Neutrophil (primary cell): ENCODE measurements around the gene KLHL14.

Experiments
- H3K27ac ChIP-seq: fragments of 200-600 bp; sonication (generic); 2 replicates; pipeline ENCODE4 v1.5.1; 2016; ENCODE audit warnings: mild to moderate bottlenecking, moderate library complexity
- H3K27me3 ChIP-seq: fragments of 200-600 bp; sonication (generic); 2 replicates; pipeline ENCODE4 v1.6.0; 2016; ENCODE audit warnings: mild to moderate bottlenecking
- H3K36me3 ChIP-seq: fragments of 200-600 bp; sonication (generic); 2 replicates; pipeline ENCODE4 v1.5.1; 2017
- H3K4me1 ChIP-seq, 2 experiments: fragments of 200-600 bp in 1 of 2; sonication (generic) in 1 of 2; 1 replicate in 1 of 2; 2 replicates in 1 of 2; pipeline versions ENCODE4 v1.5.1 to v1.6.1; 2013 to 2016; ENCODE audit warnings: low read depth in 1 of 2, low read length in 1 of 2, mild to moderate bottlenecking in 1 of 2, moderate library complexity in 1 of 2; ENCODE audit not compliant: control insufficient read depth in 1 of 2, insufficient read depth in 1 of 2
- H3K4me3 ChIP-seq, 2 experiments: fragments of 200-600 bp in 1 of 2; sonication (generic) in 1 of 2; 1 replicate in 1 of 2; 2 replicates in 1 of 2; pipeline ENCODE4 v1.5.1; 2013 to 2016; ENCODE audit warnings: low read depth in 1 of 2, low read length in 1 of 2, mild to moderate bottlenecking in 1 of 2, moderate library complexity in 1 of 2
- H3K9me3 ChIP-seq: fragments of 200-600 bp; sonication (generic); 2 replicates; pipeline ENCODE4 v1.5.1; 2016
- CTCF ChIP-seq: fragments of 200-600 bp; sonication (generic); IDR thresholded peaks from 2 replicates; pipeline ENCODE4 v1.5.1; 2016; ENCODE audit warnings: antibody characterized with exemption

Gene KLHL14

GRCh38 chr18:32684940-32685339 lies 87.9 kb downstream of the KLHL14 start:
- no peaks in the 10 kb centered on the region for H3K27me3 ChIP-seq
- H3K4me1 ChIP-seq, result no peaks in the 10 kb centered on the region
- H3K27ac ChIP-seq, result no peak overlapping the region
- no peaks in the 10 kb centered on the region for H3K36me3 ChIP-seq
- no peaks in the 10 kb centered on the region for H3K9me3 ChIP-seq
- H3K4me3 ChIP-seq, result no peak overlapping the region
- no peak for TF ChIP-seq CTCF

GRCh38 chr18:32684096-32684495 lies 88.7 kb downstream of the KLHL14 start:
- H3K27ac ChIP-seq, result no peak overlapping the region
- H3K4me3 ChIP-seq, result no peak overlapping the region
- H3K27me3 ChIP-seq, result no peaks in the 10 kb centered on the region
- no peaks in the 10 kb centered on the region for H3K36me3 ChIP-seq
- no peaks in the 10 kb centered on the region for H3K4me1 ChIP-seq
- TF ChIP-seq CTCF, result no peak
- H3K9me3 ChIP-seq, result no peaks in the 10 kb centered on the region

- H3K9me3 ChIP-seq, result no peaks in the 10 kb centered on the region
- no peaks in the 10 kb centered on the region for H3K27me3 ChIP-seq
- no peaks in the 10 kb centered on the region for H3K4me1 ChIP-seq
- no peaks in the 10 kb centered on the region for H3K36me3 ChIP-seq
- TF ChIP-seq CTCF, result no peak
- no peak overlapping the region for H3K27ac ChIP-seq
- H3K4me3 ChIP-seq, result no peak overlapping the region
These were observed 89.8 kb downstream of the KLHL14 start for GRCh38 chr18:32683044-32683443.

GRCh38 chr18:32677578-32677977 lies 95.2 kb downstream of the KLHL14 start:
- no peaks in the 10 kb centered on the region for H3K36me3 ChIP-seq
- H3K4me1 ChIP-seq, result no peaks in the 10 kb centered on the region
- H3K4me3 ChIP-seq, result no peak overlapping the region
- H3K9me3 ChIP-seq, result no peaks in the 10 kb centered on the region
- no peak for TF ChIP-seq CTCF
- H3K27me3 ChIP-seq, result no peaks in the 10 kb centered on the region
- H3K27ac ChIP-seq, result no peak overlapping the region

- Histone ChIP-seq H3K36me3 (no peaks in the 10 kb centered on the region), H3K27me3 (no peaks in the 10 kb centered on the region)
- no peak for TF ChIP-seq CTCF
These were observed 98.3 kb downstream of the KLHL14 start for GRCh38 chr18:32674491-32674890.

GRCh38 chr18:32672398-32672797 lies 100.4 kb downstream of the KLHL14 start:
- no peak for TF ChIP-seq CTCF
- no peak overlapping the region for H3K27ac ChIP-seq

More at GRCh38 chr18:32674491-32674890, 98.3 kb downstream of the KLHL14 start:
- no peak overlapping the region for H3K4me3 ChIP-seq
- no peaks in the 10 kb centered on the region for H3K9me3 ChIP-seq
- no peak overlapping the region for H3K27ac ChIP-seq
- no peaks in the 10 kb centered on the region for H3K4me1 ChIP-seq

More at GRCh38 chr18:32672398-32672797, 100.4 kb downstream of the KLHL14 start:
- no peaks in the 10 kb centered on the region for H3K4me1 ChIP-seq
- no peaks in the 10 kb centered on the region for H3K9me3 ChIP-seq
- H3K27me3 ChIP-seq, result no peaks in the 10 kb centered on the region
- no peak overlapping the region for H3K4me3 ChIP-seq
- H3K36me3 ChIP-seq, result no peaks in the 10 kb centered on the region
